WTC11 (cell line): ENCODE results near the gene TRAPPC2B. TPM values are rescaled to one million over a fixed set of nuclear protein-coding genes. Genes with fewer than 3 reads are reported as not detected.
A peak's percentile ranks its signal among the peaks of the same experiment; 100 is the strongest.

ENCODE experiments used
- ATAC-seq: fragments of 200-7000 bp; cut with Tn5 transposase; 2 replicates; pipeline ENCODE4 v1.10.0; 2021; ENCODE audit warnings: mild to moderate bottlenecking, moderate library complexity
- CTCF ChIA-PET: fragments of 300-600 bp; sonication (Branson Sonifier 250); formaldehyde crosslinking; loops from one replicate; lab custom pipeline; 2021; ENCODE audit warnings: antibody characterized with exemption; lab: Charles Lee
- POLR2A ChIA-PET: fragments of 350-600 bp; sonication (Branson Sonifier 250); formaldehyde crosslinking; loops from one replicate; lab custom pipeline; 2021; ENCODE audit warnings: antibody characterized with exemption; lab: Charles Lee
- DNase-seq: peaks from one replicate; pipeline ENCODE4 v3.0.0; 2021; ENCODE audit warnings: low spot score
- H3K27ac Mint-ChIP-seq: 2 replicates; pipeline ENCODE4 v1.8.0; 2021; ENCODE audit warnings: mixed read lengths
- H3K27me3 Mint-ChIP-seq: 2 replicates; pipeline ENCODE4 v1.8.0; 2021; ENCODE audit warnings: low read depth, mild to moderate bottlenecking, moderate library complexity, mixed read lengths
- H3K36me3 Mint-ChIP-seq: 2 replicates; pipeline ENCODE4 v1.8.0; 2021; ENCODE audit warnings: mixed read lengths
- H3K4me1 Mint-ChIP-seq: 2 replicates; pipeline ENCODE4 v1.8.0; 2022; ENCODE audit warnings: mixed read lengths
- H3K4me3 Mint-ChIP-seq: 2 replicates; pipeline ENCODE4 v1.8.0; 2021; ENCODE audit warnings: mild to moderate bottlenecking, moderate library complexity, mixed read lengths
- H3K9me3 Mint-ChIP-seq: 2 replicates; pipeline ENCODE4 v1.8.0; 2021; ENCODE audit warnings: mixed read lengths
- CBFB ChIP-seq: sonication (generic); formaldehyde crosslinking; IDR thresholded peaks from 2 replicates; pipeline ENCODE4 v1.8.1; 2022; ENCODE audit warnings: mild to moderate bottlenecking, low read depth, missing genetic modification reagents
- ETV6 ChIP-seq: sonication (generic); formaldehyde crosslinking; IDR thresholded peaks from 2 replicates; pipeline ENCODE4 v1.8.1; 2022; ENCODE audit warnings: mild to moderate bottlenecking, missing genetic modification reagents
- FOXP1 ChIP-seq: sonication (generic); formaldehyde crosslinking; IDR thresholded peaks from 2 replicates; pipeline ENCODE4 v1.8.0; 2022; ENCODE audit warnings: missing genetic modification reagents, mild to moderate bottlenecking, moderate library complexity, borderline replicate concordance
- JUN ChIP-seq: sonication (generic); formaldehyde crosslinking; IDR thresholded peaks from 2 replicates; pipeline ENCODE4 v1.8.0; 2023; ENCODE audit warnings: mild to moderate bottlenecking, missing genetic modification reagents
- MXD4 ChIP-seq: fragments of 250-450 bp; sonication (Bioruptor Pico); IDR thresholded peaks from 2 replicates; pipeline ENCODE4 v1.8.0; 2021; ENCODE audit warnings: mild to moderate bottlenecking, moderate library complexity, borderline replicate concordance
- NFE2L1 ChIP-seq: sonication (generic); formaldehyde crosslinking; IDR thresholded peaks from 2 replicates; pipeline ENCODE4 v1.8.1; 2023; ENCODE audit warnings: missing genetic modification reagents
- NFYB ChIP-seq: sonication (generic); formaldehyde crosslinking; conservative IDR thresholded peaks from 2 replicates; pipeline ENCODE4 v1.8.0; 2022; ENCODE audit warnings: low read depth, missing genetic modification reagents
- OVOL2 ChIP-seq: fragments of 250-450 bp; sonication (Bioruptor Pico); IDR thresholded peaks from 2 replicates; pipeline ENCODE4 v1.9.0; 2021; ENCODE audit warnings: mild to moderate bottlenecking, borderline replicate concordance
- PRRX2 ChIP-seq: fragments of 250-450 bp; sonication (Bioruptor Pico); IDR thresholded peaks from 2 replicates; pipeline ENCODE4 v1.8.0; 2021; ENCODE audit warnings: mild to moderate bottlenecking
- SMAD3 ChIP-seq: sonication (generic); formaldehyde crosslinking; IDR thresholded peaks from 2 replicates; pipeline ENCODE4 v1.8.0; 2022; ENCODE audit warnings: missing genetic modification reagents, mild to moderate bottlenecking, borderline replicate concordance
- SP1 ChIP-seq: sonication (generic); formaldehyde crosslinking; conservative IDR thresholded peaks from 2 replicates; pipeline ENCODE4 v1.8.1; 2022; ENCODE audit warnings: missing genetic modification reagents
- TEAD1 ChIP-seq: sonication (generic); formaldehyde crosslinking; IDR thresholded peaks from 2 replicates; pipeline ENCODE4 v1.8.0; 2022; ENCODE audit warnings: mild to moderate bottlenecking, missing genetic modification reagents
- TEAD4 ChIP-seq: sonication (generic); formaldehyde crosslinking; IDR thresholded peaks from 2 replicates; pipeline ENCODE4 v1.8.0; 2022; ENCODE audit warnings: mild to moderate bottlenecking, missing genetic modification reagents
- ZNF232 ChIP-seq: sonication (generic); formaldehyde crosslinking; IDR thresholded peaks from 2 replicates; pipeline ENCODE4 v1.8.0; 2022; ENCODE audit warnings: mild to moderate bottlenecking, missing genetic modification reagents
- ZNF263 ChIP-seq: sonication (generic); formaldehyde crosslinking; IDR thresholded peaks from 2 replicates; pipeline ENCODE4 v1.8.1; 2022; ENCODE audit warnings: low read depth, mild to moderate bottlenecking, moderate library complexity, missing genetic modification reagents
- total RNA-seq: library from RNA; stranded (reverse); gene quantifications from 3 replicates; pipeline ENCODE4 v1.2.3, GENCODE V29; 2021
- TF ChIP-seq, protein P1 (sequence below): sonication (generic); formaldehyde crosslinking; IDR thresholded peaks from 2 replicates; pipeline ENCODE4 v1.8.0; 2023; ENCODE audit warnings: mild to moderate bottlenecking, missing genetic modification reagents
- TF ChIP-seq, protein P2 (sequence below): fragments of 200-600 bp; IDR thresholded peaks from 2 replicates; pipeline ENCODE4 v1.8.0; 2022; ENCODE audit warnings: antibody characterized with exemption
- TF ChIP-seq, protein P3 (sequence below): sonication (generic); formaldehyde crosslinking; IDR thresholded peaks from 2 replicates; pipeline ENCODE4 v1.8.1; 2023; ENCODE audit warnings: mild to moderate bottlenecking, missing genetic modification reagents
- TF ChIP-seq, protein P4 (sequence below): sonication (generic); formaldehyde crosslinking; IDR thresholded peaks from 2 replicates; pipeline ENCODE4 v1.8.0; 2022; ENCODE audit warnings: mild to moderate bottlenecking, missing genetic modification reagents
- TF ChIP-seq, protein P5 (sequence below): sonication (generic); formaldehyde crosslinking; IDR thresholded peaks from 2 replicates; pipeline ENCODE4 v1.8.0; 2023; ENCODE audit warnings: missing genetic modification reagents

TRAPPC2B gene
- total RNA-seq, 1 experiment from 2014 or later: 10.5 TPM

DNA sequence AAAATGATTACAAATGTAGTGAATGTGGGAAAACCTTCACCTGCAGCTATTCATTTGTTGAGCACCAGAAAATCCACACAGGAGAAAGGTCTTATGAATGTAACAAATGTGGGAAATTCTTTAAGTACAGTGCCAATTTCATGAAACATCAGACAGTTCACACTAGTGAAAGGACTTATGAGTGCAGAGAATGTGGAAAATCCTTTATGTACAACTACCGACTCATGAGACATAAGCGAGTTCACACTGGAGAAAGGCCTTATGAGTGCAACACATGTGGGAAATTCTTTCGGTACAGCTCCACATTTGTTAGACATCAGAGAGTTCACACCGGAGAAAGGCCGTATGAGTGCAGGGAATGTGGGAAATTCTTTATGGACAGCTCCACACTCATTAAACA is 35.5 kb downstream of the TRAPPC2B start (continued):
- TF ChIP-seq FOXP1 (CRISPR knock-in tag) (no peak), MXD4 (CRISPR knock-in tag) (no peak)
- TF ChIP-seq, protein P1, sequence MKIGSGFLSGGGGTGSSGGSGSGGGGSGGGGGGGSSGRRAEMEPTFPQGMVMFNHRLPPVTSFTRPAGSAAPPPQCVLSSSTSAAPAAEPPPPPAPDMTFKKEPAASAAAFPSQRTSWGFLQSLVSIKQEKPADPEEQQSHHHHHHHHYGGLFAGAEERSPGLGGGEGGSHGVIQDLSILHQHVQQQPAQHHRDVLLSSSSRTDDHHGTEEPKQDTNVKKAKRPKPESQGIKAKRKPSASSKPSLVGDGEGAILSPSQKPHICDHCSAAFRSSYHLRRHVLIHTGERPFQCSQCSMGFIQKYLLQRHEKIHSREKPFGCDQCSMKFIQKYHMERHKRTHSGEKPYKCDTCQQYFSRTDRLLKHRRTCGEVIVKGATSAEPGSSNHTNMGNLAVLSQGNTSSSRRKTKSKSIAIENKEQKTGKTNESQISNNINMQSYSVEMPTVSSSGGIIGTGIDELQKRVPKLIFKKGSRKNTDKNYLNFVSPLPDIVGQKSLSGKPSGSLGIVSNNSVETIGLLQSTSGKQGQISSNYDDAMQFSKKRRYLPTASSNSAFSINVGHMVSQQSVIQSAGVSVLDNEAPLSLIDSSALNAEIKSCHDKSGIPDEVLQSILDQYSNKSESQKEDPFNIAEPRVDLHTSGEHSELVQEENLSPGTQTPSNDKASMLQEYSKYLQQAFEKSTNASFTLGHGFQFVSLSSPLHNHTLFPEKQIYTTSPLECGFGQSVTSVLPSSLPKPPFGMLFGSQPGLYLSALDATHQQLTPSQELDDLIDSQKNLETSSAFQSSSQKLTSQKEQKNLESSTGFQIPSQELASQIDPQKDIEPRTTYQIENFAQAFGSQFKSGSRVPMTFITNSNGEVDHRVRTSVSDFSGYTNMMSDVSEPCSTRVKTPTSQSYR: no peak
- TF ChIP-seq, all 79 proteins: peak for 0

DNA sequence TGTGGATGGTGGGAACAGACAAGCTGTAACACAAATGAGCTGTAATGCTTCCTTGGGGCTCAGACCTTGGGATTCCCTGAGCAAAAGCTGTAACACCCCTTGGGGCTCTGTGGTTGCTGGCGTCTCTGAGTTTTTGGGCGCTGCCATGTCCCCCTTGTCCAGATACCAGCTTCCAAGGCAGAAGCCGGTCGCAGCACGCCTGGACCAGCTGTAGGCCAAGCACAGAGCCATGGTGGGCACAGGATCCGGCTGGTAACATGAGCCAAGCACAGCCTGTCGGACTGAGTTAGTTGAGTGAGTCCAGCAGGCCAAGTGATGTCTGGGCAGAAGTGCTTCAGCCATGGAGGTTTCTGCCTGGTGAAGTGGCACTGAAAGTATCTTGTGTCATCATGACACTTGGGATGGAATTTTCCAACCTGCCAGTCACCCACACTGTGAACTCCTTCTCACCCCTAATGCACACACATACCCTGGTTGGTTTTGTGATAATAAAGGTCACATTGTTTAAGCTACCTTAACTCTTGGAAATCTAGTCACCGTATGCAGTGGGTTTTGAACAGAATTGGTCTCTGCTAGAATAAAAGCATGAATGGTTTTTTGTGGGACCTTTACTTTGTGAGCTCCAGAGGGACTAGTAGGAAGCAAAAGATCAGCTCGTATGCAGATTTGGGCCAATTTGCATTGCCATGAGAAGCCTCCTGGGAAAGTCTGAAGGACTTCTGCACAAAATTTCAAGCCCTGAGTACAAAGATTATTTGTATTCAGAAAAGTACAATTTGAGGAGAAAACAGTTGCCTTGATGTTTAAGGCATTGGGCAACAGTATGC is 40.6 kb downstream of the TRAPPC2B start:
- ATAC-seq (no peak), DNase-seq (no peak)
- Mint-ChIP-seq H3K9me3 (peaks cover 17% of the 10 kb centered on the region), H3K4me3 (no peak overlapping the region), H3K27ac (no peak overlapping the region), H3K36me3 (peaks cover 8% of the 10 kb centered on the region), H3K4me1 (0 out of 2 replicates have a peak, but pooled peaks cover 2% of the 10 kb centered on the region), H3K27me3 (peaks cover 4% of the 10 kb centered on the region)
- ChIA-PET POLR2A (interaction anchor here (0.5 kb wide), 1 partner anchor 288 kb away, joined by 3 read pairs; no protein-coding TSS in a partner anchor), CTCF (interaction anchor here (1.0 to 1.1 kb wide), 2 partner anchors 15 to 305 kb away, joined by 3 to 4 read pairs; partner anchors contain the start of gene ZNF548)
- TF ChIP-seq CBFB: no peak

DNA sequence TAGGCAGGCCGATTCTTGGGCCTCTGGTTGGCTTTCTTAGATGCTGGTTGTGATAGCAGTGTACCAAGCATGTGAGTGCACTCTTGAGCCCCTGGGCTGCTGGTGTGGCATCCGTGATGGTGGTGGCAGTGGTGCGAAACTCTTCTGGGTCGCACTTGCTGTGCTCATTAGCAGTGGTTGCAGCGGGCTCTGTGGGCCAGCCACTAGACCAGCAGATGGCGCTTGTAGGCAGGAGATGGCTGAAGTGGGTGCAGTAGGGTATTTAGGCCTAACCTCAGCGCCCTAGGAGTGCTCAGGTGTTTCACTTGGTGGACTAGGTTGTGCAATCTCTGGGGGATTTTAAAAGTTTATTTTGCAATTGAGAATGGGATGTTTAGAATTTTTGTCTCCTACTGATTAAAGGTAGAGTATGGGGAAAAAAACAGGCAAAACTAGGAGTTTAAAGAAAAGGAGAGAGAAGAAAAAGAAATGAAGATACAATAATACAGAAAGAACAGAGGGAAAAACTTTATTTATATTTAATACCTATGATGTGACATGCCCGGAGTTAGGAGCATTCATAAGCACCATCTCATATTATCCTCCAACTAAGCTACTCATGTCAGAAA is 43.3 kb downstream of the TRAPPC2B start:
- DNase-seq (peak; percentile 92), ATAC-seq (peak; percentile 86)
- Mint-ChIP-seq H3K27ac (no peak overlapping the region), H3K36me3 (no peaks in the 10 kb centered on the region; the same call in 1 of the 2 replicates), H3K27me3 (peaks cover 7% of the 10 kb centered on the region), H3K9me3 (peaks cover 17% of the 10 kb centered on the region), H3K4me1 (peaks cover 8% of the 10 kb centered on the region), H3K4me3 (no peak overlapping the region)
- TF ChIP-seq, protein P2, sequence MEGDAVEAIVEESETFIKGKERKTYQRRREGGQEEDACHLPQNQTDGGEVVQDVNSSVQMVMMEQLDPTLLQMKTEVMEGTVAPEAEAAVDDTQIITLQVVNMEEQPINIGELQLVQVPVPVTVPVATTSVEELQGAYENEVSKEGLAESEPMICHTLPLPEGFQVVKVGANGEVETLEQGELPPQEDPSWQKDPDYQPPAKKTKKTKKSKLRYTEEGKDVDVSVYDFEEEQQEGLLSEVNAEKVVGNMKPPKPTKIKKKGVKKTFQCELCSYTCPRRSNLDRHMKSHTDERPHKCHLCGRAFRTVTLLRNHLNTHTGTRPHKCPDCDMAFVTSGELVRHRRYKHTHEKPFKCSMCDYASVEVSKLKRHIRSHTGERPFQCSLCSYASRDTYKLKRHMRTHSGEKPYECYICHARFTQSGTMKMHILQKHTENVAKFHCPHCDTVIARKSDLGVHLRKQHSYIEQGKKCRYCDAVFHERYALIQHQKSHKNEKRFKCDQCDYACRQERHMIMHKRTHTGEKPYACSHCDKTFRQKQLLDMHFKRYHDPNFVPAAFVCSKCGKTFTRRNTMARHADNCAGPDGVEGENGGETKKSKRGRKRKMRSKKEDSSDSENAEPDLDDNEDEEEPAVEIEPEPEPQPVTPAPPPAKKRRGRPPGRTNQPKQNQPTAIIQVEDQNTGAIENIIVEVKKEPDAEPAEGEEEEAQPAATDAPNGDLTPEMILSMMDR: peak; percentile 30
- no peak for TF ChIP-seq ZNF232 (CRISPR knock-in tag)
- ChIA-PET POLR2A (no interaction called here), CTCF (interaction anchor here (0.6 to 1.4 kb wide), 12 partner anchors 9 to 302 kb away, joined by 3 to 11 read pairs (median 3); partner anchors contain the start of genes ZNF154, ZNF548, ZNF749 and ZNF805)

DNA sequence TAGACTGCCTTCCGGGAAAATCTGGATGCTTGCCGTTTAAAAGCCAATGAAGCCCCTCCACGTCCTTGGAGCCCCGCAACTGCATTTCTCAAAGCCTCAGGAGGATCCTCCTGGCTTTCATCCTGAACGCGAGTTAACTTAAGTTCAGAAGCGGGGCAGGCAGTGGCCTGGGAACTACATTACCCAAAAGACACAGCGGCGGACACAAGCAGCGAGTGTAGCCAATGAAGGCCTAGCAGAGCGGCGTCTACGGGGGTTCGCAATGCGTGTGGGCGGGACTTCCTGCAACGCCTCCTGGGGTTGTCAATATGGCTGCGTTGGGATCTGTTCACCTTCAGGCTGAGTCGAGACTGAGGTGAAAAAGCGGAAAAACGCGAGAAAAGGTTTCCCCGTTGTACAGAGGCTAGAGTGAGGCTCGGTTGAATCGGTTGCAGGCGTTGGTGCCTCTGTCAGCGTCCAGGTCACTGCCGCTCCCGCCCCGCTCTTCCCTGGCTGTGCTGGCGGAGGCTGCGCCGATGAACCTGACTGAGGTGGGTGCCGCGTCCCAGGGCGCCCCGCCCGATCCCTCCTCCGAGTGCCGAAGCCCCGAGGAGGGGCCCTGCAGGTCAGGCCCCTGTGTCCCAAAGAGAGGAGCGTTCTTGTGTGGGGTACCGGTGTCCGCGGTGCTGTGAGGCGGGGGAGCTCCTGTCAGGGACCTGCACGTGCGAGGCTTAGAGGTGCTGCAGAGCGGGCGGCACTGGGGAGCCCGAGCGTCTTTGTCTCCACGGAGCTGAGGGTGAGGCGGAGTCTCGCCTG is 47.7 kb downstream of the TRAPPC2B start, which contains the start of gene ZNF17:
TSS of gene ZNF17 (plus strand) at position 285 of the 795 bp plus-strand sequence. CDS start 2,455 bp downstream, outside the sequence.
- DNase-seq (peak; percentile 93), ATAC-seq (peak; percentile 98)
- no peaks in the 10 kb centered on the region for H3K9me3 Mint-ChIP-seq
- H3K36me3 Mint-ChIP-seq: no peaks in the 10 kb centered on the region; the same call in 1 of the 2 replicates
- H3K27ac Mint-ChIP-seq: peak within 1 kb of the TSS; percentile 35; the same call in 1 of the 2 replicates
- H3K4me3 Mint-ChIP-seq: peak within 1 kb of the TSS; percentile 92
- H3K27me3 Mint-ChIP-seq: peaks cover 7% of the 10 kb centered on the region
- CTCF ChIA-PET: no interaction called here
- POLR2A ChIA-PET: interaction anchor here (0.6 kb wide), 1 partner anchor 298 kb away, joined by 3 read pairs; the partner anchor contains the start of gene ZNF154
- H3K4me1 Mint-ChIP-seq: peaks cover 10% of the 10 kb centered on the region
- TF ChIP-seq SP1 (CRISPR knock-in tag): peak; percentile 82
- TF ChIP-seq, protein P3, sequence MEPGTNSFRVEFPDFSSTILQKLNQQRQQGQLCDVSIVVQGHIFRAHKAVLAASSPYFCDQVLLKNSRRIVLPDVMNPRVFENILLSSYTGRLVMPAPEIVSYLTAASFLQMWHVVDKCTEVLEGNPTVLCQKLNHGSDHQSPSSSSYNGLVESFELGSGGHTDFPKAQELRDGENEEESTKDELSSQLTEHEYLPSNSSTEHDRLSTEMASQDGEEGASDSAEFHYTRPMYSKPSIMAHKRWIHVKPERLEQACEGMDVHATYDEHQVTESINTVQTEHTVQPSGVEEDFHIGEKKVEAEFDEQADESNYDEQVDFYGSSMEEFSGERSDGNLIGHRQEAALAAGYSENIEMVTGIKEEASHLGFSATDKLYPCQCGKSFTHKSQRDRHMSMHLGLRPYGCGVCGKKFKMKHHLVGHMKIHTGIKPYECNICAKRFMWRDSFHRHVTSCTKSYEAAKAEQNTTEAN (CRISPR knock-in tag): no peak
- no peak for TF ChIP-seq JUN (CRISPR knock-in tag)
- no peak for TF ChIP-seq TEAD1 (CRISPR knock-in tag)
- no peak for TF ChIP-seq NFE2L1 (CRISPR knock-in tag)
- TF ChIP-seq PRRX2 (CRISPR knock-in tag): no peak
- TF ChIP-seq CBFB: no peak
- TF ChIP-seq, protein P4, sequence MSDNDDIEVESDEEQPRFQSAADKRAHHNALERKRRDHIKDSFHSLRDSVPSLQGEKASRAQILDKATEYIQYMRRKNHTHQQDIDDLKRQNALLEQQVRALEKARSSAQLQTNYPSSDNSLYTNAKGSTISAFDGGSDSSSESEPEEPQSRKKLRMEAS (CRISPR knock-in tag): no peak
- TF ChIP-seq ETV6 (CRISPR knock-in tag): no peak
- TF ChIP-seq SMAD3 (CRISPR knock-in tag): no peak
- no peak for TF ChIP-seq ZNF263
- TF ChIP-seq NFYB (CRISPR knock-in tag): peak; percentile 84
- TF ChIP-seq, protein P5, sequence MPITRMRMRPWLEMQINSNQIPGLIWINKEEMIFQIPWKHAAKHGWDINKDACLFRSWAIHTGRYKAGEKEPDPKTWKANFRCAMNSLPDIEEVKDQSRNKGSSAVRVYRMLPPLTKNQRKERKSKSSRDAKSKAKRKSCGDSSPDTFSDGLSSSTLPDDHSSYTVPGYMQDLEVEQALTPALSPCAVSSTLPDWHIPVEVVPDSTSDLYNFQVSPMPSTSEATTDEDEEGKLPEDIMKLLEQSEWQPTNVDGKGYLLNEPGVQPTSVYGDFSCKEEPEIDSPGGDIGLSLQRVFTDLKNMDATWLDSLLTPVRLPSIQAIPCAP (CRISPR knock-in tag): no peak
- TF ChIP-seq TEAD4: no peak
- TF ChIP-seq OVOL2 (CRISPR knock-in tag): no peak
